GM23248 (cell line): ENCODE measurements around the gene CRYBA4.

Experiments
- EZH2 ChIP-seq: fragments of 200-600 bp; sonication (generic); IDR thresholded peaks from 2 replicates; pipeline ENCODE4 v1.6.1; 2018; ENCODE audit warnings: antibody characterized with exemption, mild to moderate bottlenecking; ENCODE audit not compliant: insufficient read depth, poor library complexity, severe bottlenecking
- EZH2phosphoT487 ChIP-seq: fragments of 200-600 bp; sonication (generic); IDR thresholded peaks from 2 replicates; pipeline ENCODE4 v1.6.1; 2018; ENCODE audit warnings: antibody characterized with exemption, moderate library complexity, mild to moderate bottlenecking, low read depth; ENCODE audit not compliant: insufficient read depth

DNA sequence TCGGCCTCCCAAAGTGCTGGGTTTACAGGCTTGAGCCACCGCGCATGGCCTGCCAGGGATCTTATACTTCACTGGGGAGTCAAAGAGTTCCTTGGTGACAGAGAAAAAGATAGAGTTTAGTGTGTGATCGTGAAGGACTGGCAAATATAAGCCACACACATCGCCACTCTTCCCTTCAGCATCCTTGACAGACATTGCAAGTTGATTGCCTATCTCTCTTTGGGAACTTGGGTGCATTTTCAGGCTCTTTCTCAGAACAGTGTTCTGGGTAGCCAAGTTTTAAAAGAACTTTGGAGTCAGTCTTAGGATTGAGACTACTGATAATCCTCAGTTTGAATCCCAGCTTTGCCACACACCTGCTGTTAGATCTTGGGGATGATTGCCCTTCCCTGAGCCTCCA is 55.5 kb downstream of the CRYBA4 start:
- no peak for TF ChIP-seq EZH2
- TF ChIP-seq EZH2phosphoT487, result no peak
